ENCODE data around the gene RAB18. TPM values are rescaled to one million over a fixed set of nuclear protein-coding genes. Genes with fewer than 3 reads are reported as not detected.

Gene RAB18
- total and polyA plus RNA-seq, 7 donors = 37.5 to 83.7 (median 53.2) TPM

GRCh38 chr10:27547047-27547446 lies 42.9 kb downstream of the RAB18 start:
- H3K4me1 ChIP-seq = peaks cover 0 to under 1% (median 0%) of the 10 kb centered on the region in 4 donors
- TF ChIP-seq CTCF (IDR thresholded peaks at IDR 0.05) = no peak
- TF ChIP-seq EP300 (IDR thresholded peaks at IDR 0.05) = no peak
- no peak overlapping the region for H3K4me3 ChIP-seq
- 70 to 83% methylated on average over 2 of the region's 2 CpGs for WGBS, 2 donors
- peaks cover 0 to 20% (median 3%) of the 10 kb centered on the region in 4 donors for H3K36me3 ChIP-seq
- no peak overlapping the region for H3K27ac ChIP-seq
- no peaks in the 10 kb centered on the region for H3K27me3 ChIP-seq
- H3K9me3 ChIP-seq = no peaks in the 10 kb centered on the region
- intact Hi-C loops (cut with DNase I) = no loop called here
- no peak for DNase-seq

DNA sequence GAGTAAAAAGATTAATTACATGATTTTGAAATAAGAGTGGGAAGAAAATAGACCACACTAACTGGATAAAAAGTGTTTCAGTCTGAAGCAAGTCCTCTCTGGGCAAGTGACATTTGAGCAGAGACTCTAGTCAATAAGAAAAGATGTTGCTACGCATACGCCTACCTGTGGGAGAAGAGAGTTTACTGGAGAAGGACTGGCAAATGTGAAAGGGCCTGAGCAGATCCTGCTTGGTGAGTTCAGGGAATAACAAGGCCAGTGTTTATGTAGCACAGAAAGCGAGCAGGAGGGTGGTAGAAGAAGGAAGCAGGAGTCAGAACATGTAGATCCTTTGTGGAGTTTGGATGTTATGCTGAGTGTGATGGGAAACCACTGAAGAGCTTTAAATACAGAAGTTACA lies 43.4 kb downstream of the RAB18 start:
- intact Hi-C loops (cut with DNase I) = no loop called here
- Histone ChIP-seq H3K36me3 (peaks cover 0 to 20% (median 3%) of the 10 kb centered on the region in 4 donors), H3K27ac (no peak overlapping the region), H3K4me1 (peaks cover 0 to 5% (median 0%) of the 10 kb centered on the region in 4 donors), H3K9me3 (no peaks in the 10 kb centered on the region), H3K4me3 (no peak overlapping the region), H3K27me3 (no peaks in the 10 kb centered on the region)
- DNase-seq = no peak
- 90 to 95% methylated on average over 3 of the region's 3 CpGs for WGBS, 2 donors
- TF ChIP-seq CTCF (IDR thresholded peaks at IDR 0.05) (no peak), POLR2A (IDR thresholded peaks at IDR 0.05) (no peak), EP300 (IDR thresholded peaks at IDR 0.05) (no peak), POLR2AphosphoS5 (IDR thresholded peaks at IDR 0.05) (no peak)

DNA sequence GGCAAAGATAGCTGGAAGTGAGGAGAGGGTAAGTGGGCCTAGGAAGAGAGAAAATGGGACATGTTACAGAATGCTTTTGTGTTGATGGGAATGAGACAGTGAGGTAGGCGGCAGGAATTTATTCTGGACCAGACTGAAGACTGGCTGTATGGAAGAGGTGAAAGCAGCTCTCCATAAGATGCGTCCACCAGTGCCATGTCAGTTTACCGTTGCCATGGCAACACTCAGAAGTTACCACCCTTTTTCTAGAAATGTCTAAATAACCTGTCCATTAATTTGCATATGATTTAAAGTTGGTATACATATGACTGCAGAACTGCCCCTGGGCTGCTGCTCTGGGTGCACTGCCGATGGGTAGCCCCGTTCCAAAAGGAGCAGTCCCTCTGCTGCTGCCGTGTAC lies 46.7 kb downstream of the RAB18 start:
- no peaks in the 10 kb centered on the region for H3K27me3 ChIP-seq
- H3K9me3 ChIP-seq = no peaks in the 10 kb centered on the region
- no peak for DNase-seq
- no peak overlapping the region for H3K4me3 ChIP-seq
- 87 to 88% methylated on average over 6 of the region's 6 CpGs for WGBS, 2 donors
- intact Hi-C loops (cut with DNase I) = no loop called here
- H3K4me1 ChIP-seq = peaks cover 0 to 11% (median 0%) of the 10 kb centered on the region in 4 donors
- TF ChIP-seq POLR2AphosphoS5 (IDR thresholded peaks at IDR 0.05) (no peak), EP300 (IDR thresholded peaks at IDR 0.05) (no peak), POLR2A (IDR thresholded peaks at IDR 0.05) (no peak)
- no peak overlapping the region for H3K27ac ChIP-seq
- peaks cover 0 to 3% (median under 1%) of the 10 kb centered on the region in 4 donors for H3K36me3 ChIP-seq

DNA sequence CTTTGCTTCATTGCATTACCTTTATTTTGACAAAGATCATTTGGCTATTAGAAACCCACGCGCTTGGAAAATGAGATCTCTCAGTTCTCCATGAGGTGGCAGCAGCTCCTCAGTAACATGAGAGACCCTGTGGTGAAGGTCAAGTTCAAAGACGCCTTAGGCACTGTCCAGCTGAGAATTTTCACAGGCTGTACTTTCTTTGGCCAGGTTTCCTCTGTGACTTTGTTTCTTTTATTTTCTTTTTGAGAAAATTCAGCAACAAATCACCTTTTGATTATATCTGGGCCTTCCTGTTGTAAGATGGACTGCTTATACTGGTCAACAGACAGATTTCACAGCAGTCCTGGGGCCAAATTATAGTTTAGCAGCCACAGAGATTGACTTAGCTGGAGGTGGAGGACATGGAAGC lies 54.5 kb downstream of the RAB18 start:
- no peak for DNase-seq
- intact Hi-C loops (cut with DNase I) = loop anchor here (1.0 to 5.0 kb wide), 4 partner anchors 99 to 683 kb away; partner anchors contain the start of gene MKX
- Histone ChIP-seq H3K4me1 (peaks cover 0 to 4% (median 0%) of the 10 kb centered on the region in 4 donors), H3K4me3 (no peak overlapping the region), H3K27ac (no peak overlapping the region), H3K27me3 (no peaks in the 10 kb centered on the region), H3K9me3 (no peaks in the 10 kb centered on the region), H3K36me3 (no peaks in the 10 kb centered on the region)
- TF ChIP-seq EP300 (IDR thresholded peaks at IDR 0.05) (no peak), CTCF (IDR thresholded peaks at IDR 0.05) (peak; percentile 63 to 80 (median 73))
- WGBS, 2 donors = 1 to 6% methylated on average over 3 of the region's 3 CpGs

DNA sequence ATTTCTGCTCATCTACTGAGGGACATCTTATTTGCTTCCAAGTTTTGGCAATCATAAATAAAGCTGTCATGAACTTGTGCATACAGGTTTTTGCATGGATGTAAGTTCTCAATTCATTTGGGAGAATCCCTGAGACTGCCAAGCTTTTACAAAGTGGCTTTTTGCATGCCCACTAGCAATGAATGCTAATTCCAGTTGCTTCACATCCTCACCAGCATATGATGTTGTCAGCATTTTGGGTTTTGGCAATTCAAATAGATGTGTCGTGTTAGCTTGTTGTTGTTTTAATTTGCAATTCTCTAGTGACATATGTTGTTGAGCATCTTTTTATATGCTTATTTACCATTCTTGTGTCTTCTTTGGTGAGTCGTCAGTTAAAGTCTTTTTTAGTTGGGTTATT lies 57.2 kb downstream of the RAB18 start:
- H3K36me3 ChIP-seq = no peaks in the 10 kb centered on the region
- WGBS, 2 donors = 80 to 93% methylated on average over 2 of the region's 2 CpGs
- no peaks in the 10 kb centered on the region for H3K9me3 ChIP-seq
- intact Hi-C loops (cut with DNase I) = no loop called here
- TF ChIP-seq CTCF (IDR thresholded peaks at IDR 0.05) (no peak), EP300 (IDR thresholded peaks at IDR 0.05) (no peak), POLR2A (IDR thresholded peaks at IDR 0.05) (no peak), POLR2AphosphoS5 (IDR thresholded peaks at IDR 0.05) (no peak)
- H3K27ac ChIP-seq = no peak overlapping the region
- DNase-seq = no peak
- H3K4me3 ChIP-seq = no peak overlapping the region
- no peaks in the 10 kb centered on the region for H3K27me3 ChIP-seq
- peaks cover 0 to 4% (median 0%) of the 10 kb centered on the region in 4 donors for H3K4me1 ChIP-seq
